Measurements from ENCODE around the gene NEAT1.
A peak's percentile ranks its signal among the peaks of the same experiment; 100 is the strongest.
"Not testable (repeated sequence)": the region's sequence is repeated elsewhere in the genome, so short reads cannot be mapped to it uniquely, and the experiment has no call there.

The NEAT1 gene

GRCh38 chr11:65471447-65471891, 48.9 kb downstream of the NEAT1 start:
- Histone ChIP-seq H3K9ac (ENCODE audit: low read depth, low read length) (no peak overlapping the region), H3K4me1 (ENCODE audit: insufficient read depth, low read length) (peaks cover 2% of the 10 kb centered on the region), H3K36me3 (ENCODE audit: insufficient read depth, low read length) (no peaks in the 10 kb centered on the region), H3K27me3 (ENCODE audit: insufficient read depth, low read length) (peaks cover 1% of the 10 kb centered on the region), H3K27ac (ENCODE audit: low read depth, low read length) (no peak overlapping the region), H3K4me3 (ENCODE audit: low read length) (no peak overlapping the region), H3K9me3 (ENCODE audit: insufficient read depth, low read depth, low read length) (no peaks in the 10 kb centered on the region)
- 72% methylated on average over 8 of the region's 8 CpGs for WGBS

- H3K27ac ChIP-seq (ENCODE audit: low read depth, low read length); H3K9ac ChIP-seq (ENCODE audit: low read depth, low read length); H3K4me3 ChIP-seq (ENCODE audit: low read length); H3K9me3 ChIP-seq (ENCODE audit: insufficient read depth, low read depth, low read length); H3K27me3 ChIP-seq (ENCODE audit: insufficient read depth, low read length); H3K4me1 ChIP-seq (ENCODE audit: insufficient read depth, low read length); H3K36me3 ChIP-seq (ENCODE audit: insufficient read depth, low read length): not testable (repeated sequence)
- WGBS: 95% methylated on average over 14 of the region's 14 CpGs
Observed at GRCh38 chr11:65472588-65473277, 50.1 kb downstream of the NEAT1 start.

DNA sequence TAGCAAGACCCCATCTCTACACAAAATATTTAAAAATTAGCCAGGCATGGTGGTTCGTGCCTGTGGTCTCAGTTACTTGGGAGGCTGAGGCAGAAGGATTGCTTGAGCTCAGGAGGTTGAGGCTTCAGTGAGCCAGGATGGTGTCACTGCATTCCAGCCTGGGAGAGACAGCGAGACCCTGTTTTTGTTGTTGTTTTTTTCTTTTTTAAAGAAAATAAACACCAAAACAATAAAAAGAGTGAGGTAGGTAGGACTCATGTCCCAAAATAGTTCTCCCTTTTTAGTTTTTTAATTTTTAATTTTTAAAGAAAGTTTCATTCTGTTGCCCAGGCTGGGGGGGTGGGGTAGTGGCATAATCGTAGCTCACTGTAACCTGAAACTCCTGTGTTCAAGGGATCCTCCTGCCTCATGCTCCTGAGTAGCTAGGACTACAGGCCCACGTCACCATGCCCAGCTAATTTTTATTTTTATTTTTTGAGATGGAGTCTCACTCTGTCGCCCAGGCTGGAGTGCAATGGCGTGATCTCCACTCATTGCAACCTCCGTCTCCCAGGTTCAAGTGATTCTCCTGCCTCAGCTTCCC, 50.8 kb downstream of the NEAT1 start:
- Histone ChIP-seq H3K9me3 (ENCODE audit: insufficient read depth, low read depth, low read length) (no peaks in the 10 kb centered on the region), H3K9ac (ENCODE audit: low read depth, low read length) (no peak overlapping the region), H3K36me3 (ENCODE audit: insufficient read depth, low read length) (no peaks in the 10 kb centered on the region), H3K27ac (ENCODE audit: low read depth, low read length) (no peak overlapping the region), H3K27me3 (ENCODE audit: insufficient read depth, low read length) (no peaks in the 10 kb centered on the region), H3K4me1 (ENCODE audit: insufficient read depth, low read length) (peaks cover 13% of the 10 kb centered on the region), H3K4me3 (ENCODE audit: low read length) (no peak overlapping the region)
- WGBS: 85% methylated on average over 6 of the region's 7 CpGs

DNA sequence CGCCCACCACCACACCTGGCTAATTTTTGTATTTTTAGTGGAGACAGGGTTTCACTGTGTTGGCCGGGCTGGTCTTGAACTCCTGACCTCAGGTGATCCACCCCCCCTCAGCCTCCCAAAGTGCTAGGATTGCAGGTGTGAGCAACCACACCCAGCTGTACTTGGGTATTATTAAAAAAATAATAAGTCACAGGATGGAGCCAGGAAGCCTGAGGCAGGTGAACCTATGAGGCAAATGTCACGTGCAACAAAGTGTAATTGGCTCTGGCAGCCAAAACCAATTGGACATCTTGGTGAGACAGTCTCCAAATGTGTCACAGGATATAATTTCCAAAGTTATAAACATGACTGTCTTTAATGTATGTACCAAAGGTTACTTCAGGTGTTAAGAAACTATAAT, 52.3 kb downstream of the NEAT1 start:
- no peaks in the 10 kb centered on the region for H3K27me3 ChIP-seq (ENCODE audit: insufficient read depth, low read length)
- WGBS: 90% methylated on average over 2 of the region's 3 CpGs
- no peak overlapping the region for H3K27ac ChIP-seq (ENCODE audit: low read depth, low read length)
- H3K9ac ChIP-seq (ENCODE audit: low read depth, low read length): no peak overlapping the region
- H3K9me3 ChIP-seq (ENCODE audit: insufficient read depth, low read depth, low read length): no peaks in the 10 kb centered on the region
- peaks cover 28% of the 10 kb centered on the region for H3K4me1 ChIP-seq (ENCODE audit: insufficient read depth, low read length)
- no peaks in the 10 kb centered on the region for H3K36me3 ChIP-seq (ENCODE audit: insufficient read depth, low read length)
- H3K4me3 ChIP-seq (ENCODE audit: low read length): no peak overlapping the region

GRCh38 chr11:65476632-65477148, 54.1 kb downstream of the NEAT1 start:
- H3K4me3 ChIP-seq (ENCODE audit: low read length): peak overlapping the region; percentile 74

GRCh38 chr11:65477149-65477965, 54.8 kb downstream of the NEAT1 start:
- peak overlapping the region; percentile 81 for H3K27ac ChIP-seq (ENCODE audit: low read depth, low read length)
- peaks cover 31% of the 10 kb centered on the region for H3K4me1 ChIP-seq (ENCODE audit: insufficient read depth, low read length)
- peak overlapping the region; percentile 74 for H3K4me3 ChIP-seq (ENCODE audit: low read length)
- peak overlapping the region; percentile 95 for H3K9ac ChIP-seq (ENCODE audit: low read depth, low read length)
- no peaks in the 10 kb centered on the region for H3K9me3 ChIP-seq (ENCODE audit: insufficient read depth, low read depth, low read length)
- WGBS: 3% methylated on average over 60 of the region's 60 CpGs
- no peaks in the 10 kb centered on the region for H3K36me3 ChIP-seq (ENCODE audit: insufficient read depth, low read length)
- H3K27me3 ChIP-seq (ENCODE audit: insufficient read depth, low read length): no peaks in the 10 kb centered on the region

More at GRCh38 chr11:65476632-65477148, 54.1 kb downstream of the NEAT1 start:
- Histone ChIP-seq H3K9me3 (ENCODE audit: insufficient read depth, low read depth, low read length) (no peaks in the 10 kb centered on the region), H3K9ac (ENCODE audit: low read depth, low read length) (peak overlapping the region; percentile 95), H3K27me3 (ENCODE audit: insufficient read depth, low read length) (no peaks in the 10 kb centered on the region), H3K27ac (ENCODE audit: low read depth, low read length) (peak overlapping the region; percentile 81), H3K4me1 (ENCODE audit: insufficient read depth, low read length) (peaks cover 31% of the 10 kb centered on the region), H3K36me3 (ENCODE audit: insufficient read depth, low read length) (no peaks in the 10 kb centered on the region)
- 63% methylated on average over 10 of the region's 10 CpGs for WGBS

- H3K4me1 ChIP-seq (ENCODE audit: insufficient read depth, low read length): peaks cover 31% of the 10 kb centered on the region
- H3K27ac ChIP-seq (ENCODE audit: low read depth, low read length): peak overlapping the region; percentile 45
- no peaks in the 10 kb centered on the region for H3K36me3 ChIP-seq (ENCODE audit: insufficient read depth, low read length)
- WGBS: 81% methylated on average over 33 of the region's 33 CpGs
- H3K27me3 ChIP-seq (ENCODE audit: insufficient read depth, low read length): no peaks in the 10 kb centered on the region
- H3K9ac ChIP-seq (ENCODE audit: low read depth, low read length): no peak overlapping the region
- no peaks in the 10 kb centered on the region for H3K9me3 ChIP-seq (ENCODE audit: insufficient read depth, low read depth, low read length)
- no peak overlapping the region for H3K4me3 ChIP-seq (ENCODE audit: low read length)
Observed at GRCh38 chr11:65478388-65479183, 56.0 kb downstream of the NEAT1 start.

DNA sequence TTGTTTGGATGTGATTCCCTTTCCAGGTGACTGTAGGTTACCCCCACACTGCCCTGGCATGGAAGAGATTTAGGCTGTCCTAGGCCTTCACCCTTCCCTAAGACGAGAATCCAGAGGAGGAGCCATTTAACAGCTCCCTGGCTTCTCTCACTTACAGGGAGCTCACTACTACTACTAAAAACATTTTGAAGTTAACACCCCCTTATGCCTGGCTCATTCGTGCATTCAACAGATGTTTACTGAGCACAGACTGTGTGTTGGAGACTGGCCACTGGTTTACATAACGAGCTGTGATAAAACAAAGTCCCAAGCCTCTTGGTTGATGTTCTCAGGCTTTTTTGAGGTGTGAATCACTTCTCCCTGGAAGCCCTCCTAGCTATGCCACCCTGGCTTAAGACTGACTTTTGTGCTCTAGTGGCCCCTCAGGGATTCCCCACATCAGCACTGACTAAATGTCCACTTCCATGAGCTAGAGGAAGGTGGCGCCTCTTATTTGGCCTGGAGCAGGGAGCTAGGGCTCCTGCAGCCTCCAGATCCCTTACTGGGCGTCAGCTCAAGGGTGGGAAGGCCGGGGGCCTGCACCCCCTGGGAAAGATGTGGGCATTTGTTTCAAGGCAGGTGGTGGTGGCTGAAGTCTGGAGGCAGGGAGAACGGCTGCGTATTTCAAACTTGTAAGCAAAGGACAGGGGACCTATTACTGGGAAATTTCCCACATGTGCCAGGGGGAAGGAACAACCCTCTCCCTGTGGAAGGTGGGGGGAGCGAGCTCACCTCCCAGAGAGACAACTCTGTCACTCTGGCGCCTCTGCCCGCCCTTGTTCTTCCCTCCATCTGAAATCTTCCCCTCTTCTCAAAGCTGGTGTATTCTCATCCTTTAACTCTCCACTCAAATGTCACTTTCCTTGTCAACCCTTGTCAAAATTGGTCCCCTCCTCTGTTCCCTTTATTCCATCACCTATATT, 56.9 kb downstream of the NEAT1 start:
- Histone ChIP-seq H3K9me3 (ENCODE audit: insufficient read depth, low read depth, low read length) (no peaks in the 10 kb centered on the region), H3K9ac (ENCODE audit: low read depth, low read length) (peak overlapping the region; percentile 35; the same call in 1 of the 2 replicates), H3K36me3 (ENCODE audit: insufficient read depth, low read length) (no peaks in the 10 kb centered on the region), H3K4me3 (ENCODE audit: low read length) (no peak overlapping the region), H3K4me1 (ENCODE audit: insufficient read depth, low read length) (peaks cover 31% of the 10 kb centered on the region), H3K27ac (ENCODE audit: low read depth, low read length) (peak overlapping the region; percentile 45), H3K27me3 (ENCODE audit: insufficient read depth, low read length) (no peaks in the 10 kb centered on the region)
- WGBS: 52% methylated on average over 11 of the region's 11 CpGs

DNA sequence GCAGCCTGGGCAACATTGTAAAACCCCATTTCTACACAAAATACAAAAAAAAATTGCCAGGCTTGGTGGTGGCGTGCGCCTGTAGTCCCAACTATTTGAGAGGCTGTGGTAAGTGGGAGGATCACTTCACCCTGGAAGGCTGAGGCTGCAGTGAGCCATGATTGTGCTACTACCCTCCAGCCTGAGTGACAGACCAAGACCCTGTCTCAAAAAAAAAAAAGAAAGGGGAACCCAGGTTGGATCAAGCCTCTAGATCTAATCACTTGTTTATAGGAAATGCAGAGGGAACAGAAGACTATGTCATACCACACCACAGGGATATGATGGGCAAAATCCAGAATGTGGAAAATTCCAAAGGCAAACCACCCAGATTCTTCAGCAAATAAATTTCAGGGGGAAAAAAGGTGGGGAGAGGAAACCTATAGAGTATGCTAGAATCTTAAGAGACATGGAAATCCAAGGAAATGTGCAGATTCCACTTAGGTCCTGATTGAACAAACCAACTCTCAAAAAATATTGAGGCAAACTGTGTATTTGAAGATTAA, 59.8 kb downstream of the NEAT1 start:
- peaks cover 43% of the 10 kb centered on the region for H3K4me1 ChIP-seq (ENCODE audit: insufficient read depth, low read length)

DNA sequence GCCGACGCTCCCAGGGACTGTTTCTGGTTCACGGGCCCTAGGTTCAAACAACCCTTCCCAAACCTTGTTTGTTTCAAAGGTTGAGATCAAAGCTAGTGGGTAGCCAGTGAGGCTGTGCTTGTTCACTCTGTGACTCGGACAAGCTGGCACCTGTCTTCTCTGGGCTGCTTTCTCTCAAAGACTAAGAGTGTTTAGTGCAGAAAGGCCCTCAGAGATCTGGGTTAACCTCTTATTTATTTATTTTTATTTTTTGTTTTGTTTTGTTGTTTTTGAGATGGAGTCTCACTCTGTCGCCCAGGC, 63.3 kb downstream of the NEAT1 start:
- Histone ChIP-seq H3K36me3 (ENCODE audit: insufficient read depth, low read length) (no peaks in the 10 kb centered on the region), H3K4me1 (ENCODE audit: insufficient read depth, low read length) (peaks cover 47% of the 10 kb centered on the region), H3K27me3 (ENCODE audit: insufficient read depth, low read length) (no peaks in the 10 kb centered on the region), H3K9me3 (ENCODE audit: insufficient read depth, low read depth, low read length) (no peaks in the 10 kb centered on the region), H3K9ac (ENCODE audit: low read depth, low read length) (no peak overlapping the region; the same call in 1 of the 2 replicates), H3K4me3 (ENCODE audit: low read length) (peak overlapping the region; percentile 7; the same call in 1 of the 2 replicates), H3K27ac (ENCODE audit: low read depth, low read length) (peak overlapping the region; percentile 71; the same call in 1 of the 2 replicates)
- WGBS: 60% methylated on average over 5 of the region's 5 CpGs

More for the DNA sequence above, 59.8 kb downstream of the NEAT1 start:
- Histone ChIP-seq H3K36me3 (ENCODE audit: insufficient read depth, low read length) (no peaks in the 10 kb centered on the region), H3K27me3 (ENCODE audit: insufficient read depth, low read length) (no peaks in the 10 kb centered on the region), H3K9ac (ENCODE audit: low read depth, low read length) (no peak overlapping the region), H3K27ac (ENCODE audit: low read depth, low read length) (no peak overlapping the region), H3K9me3 (ENCODE audit: insufficient read depth, low read depth, low read length) (no peaks in the 10 kb centered on the region), H3K4me3 (ENCODE audit: low read length) (no peak overlapping the region)
- WGBS: 100% methylated on average over 2 of the region's 2 CpGs

All from HUES64 (cell line).